ENCODE data around the gene PPP2R5B. TPM values are rescaled to one million over a fixed set of nuclear protein-coding genes. Genes with fewer than 3 reads are reported as not detected.

The PPP2R5B gene
- total RNA-seq, 1 donor: 14.2 TPM

DNA sequence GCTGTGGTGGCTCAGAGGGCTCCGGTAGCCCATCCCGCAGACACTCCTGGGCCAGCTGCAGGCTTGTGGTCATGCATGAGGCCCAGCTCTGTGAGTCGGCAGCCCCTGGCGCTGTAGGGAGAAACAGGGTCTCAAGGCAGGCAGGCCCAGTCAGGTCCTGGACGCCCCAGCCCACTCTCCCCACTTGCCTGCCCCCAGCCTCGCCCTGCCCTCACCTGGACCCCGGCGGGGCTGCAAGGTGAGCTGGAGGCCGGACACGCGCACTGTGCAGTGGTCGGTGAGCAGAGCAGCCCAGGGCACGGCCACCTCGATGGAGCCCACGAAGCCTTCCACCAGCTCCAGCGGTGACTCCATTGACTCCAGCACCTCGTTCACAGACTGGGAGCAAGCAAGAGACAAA lies 10.4 kb upstream of the PPP2R5B start:
- H3K4me3 ChIP-seq (ENCODE audit: low read depth, low read length): no peak overlapping the region
- TF ChIP-seq, protein P1, sequence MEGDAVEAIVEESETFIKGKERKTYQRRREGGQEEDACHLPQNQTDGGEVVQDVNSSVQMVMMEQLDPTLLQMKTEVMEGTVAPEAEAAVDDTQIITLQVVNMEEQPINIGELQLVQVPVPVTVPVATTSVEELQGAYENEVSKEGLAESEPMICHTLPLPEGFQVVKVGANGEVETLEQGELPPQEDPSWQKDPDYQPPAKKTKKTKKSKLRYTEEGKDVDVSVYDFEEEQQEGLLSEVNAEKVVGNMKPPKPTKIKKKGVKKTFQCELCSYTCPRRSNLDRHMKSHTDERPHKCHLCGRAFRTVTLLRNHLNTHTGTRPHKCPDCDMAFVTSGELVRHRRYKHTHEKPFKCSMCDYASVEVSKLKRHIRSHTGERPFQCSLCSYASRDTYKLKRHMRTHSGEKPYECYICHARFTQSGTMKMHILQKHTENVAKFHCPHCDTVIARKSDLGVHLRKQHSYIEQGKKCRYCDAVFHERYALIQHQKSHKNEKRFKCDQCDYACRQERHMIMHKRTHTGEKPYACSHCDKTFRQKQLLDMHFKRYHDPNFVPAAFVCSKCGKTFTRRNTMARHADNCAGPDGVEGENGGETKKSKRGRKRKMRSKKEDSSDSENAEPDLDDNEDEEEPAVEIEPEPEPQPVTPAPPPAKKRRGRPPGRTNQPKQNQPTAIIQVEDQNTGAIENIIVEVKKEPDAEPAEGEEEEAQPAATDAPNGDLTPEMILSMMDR (IDR thresholded peaks at IDR 0.05; ENCODE audit: insufficient read depth, low read depth, low read length): no peak
- DNase-seq (ENCODE audit: low read depth): no peak

DNA sequence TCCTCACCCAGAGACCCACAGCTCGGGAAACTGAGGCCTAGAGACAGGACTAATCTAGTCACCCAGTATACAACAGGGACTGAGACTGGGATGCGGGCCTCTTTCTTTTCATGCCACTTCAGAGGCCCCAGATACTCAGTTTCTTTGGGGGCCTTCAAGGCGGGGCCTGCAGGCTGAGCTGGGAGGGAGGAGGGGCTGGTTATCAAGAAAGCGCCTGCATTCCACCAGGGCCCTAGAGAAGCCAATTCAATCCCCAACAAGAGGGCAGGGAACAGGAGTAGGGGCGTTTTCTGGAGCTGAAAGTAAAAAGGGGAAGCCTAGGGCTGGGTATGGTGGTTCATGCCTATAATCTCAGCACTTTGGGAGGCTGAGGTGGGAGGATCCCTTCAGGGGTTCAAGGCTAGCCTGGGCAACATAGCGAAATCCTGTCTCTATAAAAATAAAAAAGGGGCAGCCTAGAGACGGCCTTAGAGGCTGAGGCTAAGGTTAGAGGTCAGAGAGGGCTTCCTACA lies 9.1 kb upstream of the PPP2R5B start:
- TF ChIP-seq, protein P1 (IDR thresholded peaks at IDR 0.05; ENCODE audit: insufficient read depth, low read depth, low read length): no peak
- H3K4me3 ChIP-seq (ENCODE audit: low read depth, low read length): peak overlapping the region; percentile 86
- no peak for DNase-seq (ENCODE audit: low read depth)

DNA sequence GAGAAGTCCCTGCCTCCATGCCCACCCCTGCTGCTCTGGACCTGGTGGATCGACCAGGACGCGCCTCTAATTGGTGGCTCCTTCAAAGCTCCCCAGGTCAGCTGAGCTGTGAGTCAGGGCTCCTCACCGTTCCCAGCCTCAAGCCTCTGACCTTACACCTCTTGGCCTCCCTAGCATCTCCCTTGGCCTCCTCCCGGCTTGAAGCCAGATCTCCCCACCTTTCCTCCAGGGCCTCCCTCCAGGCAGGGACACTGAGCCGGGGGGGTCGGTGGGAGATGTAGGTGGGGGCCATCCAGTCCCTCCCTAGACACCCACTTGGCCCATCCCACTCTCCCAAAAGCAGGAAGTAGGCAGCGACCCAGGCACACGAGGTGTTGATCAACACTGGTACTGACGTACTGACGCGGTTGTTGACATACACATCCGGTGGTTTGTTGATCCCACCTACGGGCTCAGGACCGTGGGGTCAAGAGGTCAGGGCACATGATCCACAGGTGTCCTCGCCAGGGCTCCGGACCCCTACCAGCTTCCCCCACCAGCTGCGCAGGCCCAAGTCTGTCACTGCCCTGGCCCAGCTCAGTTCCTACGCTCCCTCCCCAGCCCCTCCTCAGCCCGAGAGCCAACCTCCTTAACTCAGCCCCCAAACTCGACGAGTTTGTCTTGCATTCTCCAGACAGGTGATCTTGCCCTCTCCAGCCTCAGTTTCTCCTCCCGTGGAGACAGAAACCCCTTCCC lies 8.3 kb upstream of the PPP2R5B start:
- DNase-seq (ENCODE audit: low read depth): peak; percentile 82
- TF ChIP-seq, protein P1 (IDR thresholded peaks at IDR 0.05; ENCODE audit: insufficient read depth, low read depth, low read length): no peak
- peak overlapping the region; percentile 86 for H3K4me3 ChIP-seq (ENCODE audit: low read depth, low read length)

DNA sequence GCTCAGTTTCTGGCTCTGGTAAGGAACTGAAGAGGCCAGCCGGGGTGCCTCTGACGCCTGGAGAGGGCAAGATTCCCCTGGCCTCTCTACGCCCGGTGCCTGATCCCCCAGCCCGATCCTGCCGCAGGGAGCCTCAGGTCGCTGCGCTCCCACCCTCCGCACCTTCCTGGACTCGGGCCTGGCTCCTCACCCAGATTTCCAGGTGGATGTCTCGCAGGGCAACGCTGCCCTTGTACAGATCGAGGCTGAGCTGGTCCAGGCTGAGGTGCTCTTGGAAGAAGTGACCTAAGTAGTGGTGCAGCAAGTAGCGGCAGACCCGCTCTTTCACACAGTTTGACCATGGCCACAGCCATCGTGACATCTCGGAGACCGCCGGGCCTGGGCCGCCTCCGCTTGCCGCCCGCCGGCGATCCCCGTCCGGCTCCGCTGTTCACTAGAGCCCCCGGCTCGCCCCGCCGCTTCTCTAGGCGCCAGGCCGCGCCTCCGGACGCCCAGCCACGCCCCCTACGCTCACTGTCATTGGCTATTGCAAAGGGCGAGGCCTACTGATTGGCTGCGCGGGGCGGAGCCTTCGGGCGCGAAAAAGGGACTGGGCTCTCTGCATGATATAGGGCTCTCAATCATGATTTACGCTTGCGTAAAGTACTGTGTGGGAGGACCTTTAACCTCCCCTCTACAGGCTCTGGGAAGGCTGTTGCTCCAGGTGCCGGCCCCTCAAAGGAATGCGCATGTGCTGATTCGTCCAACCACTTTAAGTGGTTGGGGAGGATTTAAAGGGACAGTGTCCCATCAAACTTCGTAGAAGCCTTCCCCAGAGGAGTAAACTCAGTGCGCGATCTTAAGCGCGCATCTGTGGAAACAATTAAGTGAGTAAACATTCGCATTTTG lies 7.5 kb upstream of the PPP2R5B start, which contains the start of gene ATG2A:
Gene ATG2A, minus strand, starts transcription at position 435 of the 888 bp plus-strand sequence. Its CDS starts 74 bp downstream, at position 361.
- DNase-seq (ENCODE audit: low read depth): peak; percentile 100
- peak within 1 kb of the TSS; percentile 86 for H3K4me3 ChIP-seq (ENCODE audit: low read depth, low read length)
- TF ChIP-seq, protein P1 (IDR thresholded peaks at IDR 0.05; ENCODE audit: insufficient read depth, low read depth, low read length): no peak

DNA sequence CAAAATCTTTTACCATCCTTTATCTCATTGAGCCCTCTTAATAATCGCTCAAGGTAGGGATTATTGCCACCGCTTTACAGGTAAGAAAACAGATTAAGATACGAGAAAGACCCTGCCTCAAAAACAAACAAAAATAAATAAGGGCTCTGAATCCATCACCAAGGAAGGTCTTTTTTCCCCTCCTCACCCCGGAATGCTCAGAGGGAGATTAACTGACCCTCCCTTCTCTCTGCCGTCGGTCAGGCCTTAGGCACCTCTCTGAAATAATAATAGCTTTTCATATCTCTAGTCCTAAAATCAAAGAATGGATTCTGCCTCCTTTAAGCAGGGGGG lies 6.9 kb upstream of the PPP2R5B start:
- H3K4me3 ChIP-seq (ENCODE audit: low read depth, low read length): peak overlapping the region; percentile 62
- no peak for DNase-seq (ENCODE audit: low read depth)
- TF ChIP-seq, protein P1 (IDR thresholded peaks at IDR 0.05; ENCODE audit: insufficient read depth, low read depth, low read length): no peak

DNA sequence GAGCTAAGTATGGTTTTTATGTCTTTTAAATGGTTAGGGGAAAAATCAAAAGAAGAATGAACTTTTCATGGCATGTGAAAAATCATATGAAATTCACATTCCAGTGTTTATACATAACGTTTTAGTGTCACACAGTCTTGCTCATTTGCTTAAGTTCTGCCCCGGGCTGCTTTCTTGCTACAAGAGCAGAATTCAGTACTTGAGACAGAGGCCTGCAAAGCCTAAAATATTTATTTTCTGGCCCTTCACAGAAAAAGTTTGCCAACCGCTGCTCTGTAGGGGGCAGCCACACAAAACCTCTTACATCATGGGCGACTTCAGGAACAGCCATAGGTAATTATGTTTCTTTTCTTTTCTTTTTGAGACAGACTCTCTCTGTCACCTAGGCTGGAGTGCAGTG lies 6.5 kb upstream of the PPP2R5B start:
- H3K4me3 ChIP-seq (ENCODE audit: low read depth, low read length): peak overlapping the region; percentile 62
- TF ChIP-seq, protein P1 (IDR thresholded peaks at IDR 0.05; ENCODE audit: insufficient read depth, low read depth, low read length): peak; percentile 27
- DNase-seq (ENCODE audit: low read depth): peak; percentile 66
